ENCODE results near the gene CERKL. TPM values are rescaled to one million over a fixed set of nuclear protein-coding genes. Genes with fewer than 3 reads are reported as not detected.

Gene CERKL
- total and polyA plus RNA-seq, 2 of the 13 experiments (the other 11 are each of a cell fraction or from before 2014, with no cell fraction given), result not detected

- Histone ChIP-seq H3K4me1 (ENCODE audit: insufficient read depth, low read length) (no peaks in the 10 kb centered on the region), H3K36me3 (replicated peaks in 1 of 2; ENCODE audit: control insufficient read depth in 1 of 2, insufficient read depth in 2 of 2, low read length in 2 of 2) (no peaks in the 10 kb centered on the region), H3K27ac (ENCODE audit: extremely low read length, insufficient read depth, low read length) (no peak overlapping the region), H4K20me1 (ENCODE audit: insufficient read depth, low read length) (no peaks in the 10 kb centered on the region), H3K27me3 (ENCODE audit: control insufficient read depth in 1 of 2, insufficient read depth in 2 of 2, low read length in 2 of 2) (no peaks in the 10 kb centered on the region), H3K9me3 (ENCODE audit: low read length) (no peaks in the 10 kb centered on the region), H3K9ac (ENCODE audit: insufficient read depth, low read depth, low read length) (no peak overlapping the region), H3K79me2 (ENCODE audit: insufficient read depth, low read length) (no peaks in the 10 kb centered on the region), H3K4me3 (replicated peaks in 1 of 3; ENCODE audit: insufficient read depth in 1 of 3, low read depth in 2 of 3, low read length in 3 of 3) (no peak overlapping the region), H2AFZ (ENCODE audit: low read length) (no peak overlapping the region), H3K4me2 (ENCODE audit: low read depth, low read length) (no peak overlapping the region)
- no peak for ATAC-seq
- CTCF ChIA-PET (ENCODE audit: low intra/inter-chr PET ratio, low total read pairs), result no interaction called here
- BruUV-seq (replicated peaks), result no TSS peak
- DNase-seq (ENCODE audit: low spot score), result no peak
- intact Hi-C loops (cut with micrococcal nuclease; ENCODE audit: unreplicated experiment) (no loop called here), in situ Hi-C loops (cut with HindIII; ENCODE audit: extremely low pct_ligation_motif_present, low pct_unique_long_range_greater_than_20kb) (no loop called here)
- POLR2A ChIA-PET, result no interaction called here
- no peak for TF ChIP-seq MAFF (IDR thresholded peaks at IDR 0.05; ENCODE audit: low read depth, low read length)
- TF ChIP-seq DR1 (CRISPR knock-in tag; IDR thresholded peaks at IDR 0.05), result no peak
- no peak for TF ChIP-seq RFX3 (CRISPR knock-in tag; IDR thresholded peaks at IDR 0.05)
- TF ChIP-seq, protein P1, sequence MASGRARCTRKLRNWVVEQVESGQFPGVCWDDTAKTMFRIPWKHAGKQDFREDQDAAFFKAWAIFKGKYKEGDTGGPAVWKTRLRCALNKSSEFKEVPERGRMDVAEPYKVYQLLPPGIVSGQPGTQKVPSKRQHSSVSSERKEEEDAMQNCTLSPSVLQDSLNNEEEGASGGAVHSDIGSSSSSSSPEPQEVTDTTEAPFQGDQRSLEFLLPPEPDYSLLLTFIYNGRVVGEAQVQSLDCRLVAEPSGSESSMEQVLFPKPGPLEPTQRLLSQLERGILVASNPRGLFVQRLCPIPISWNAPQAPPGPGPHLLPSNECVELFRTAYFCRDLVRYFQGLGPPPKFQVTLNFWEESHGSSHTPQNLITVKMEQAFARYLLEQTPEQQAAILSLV (CRISPR knock-in tag; IDR thresholded peaks at IDR 0.05; ENCODE audit: borderline replicate concordance), result no peak
- no peak for TF ChIP-seq PHF20 (CRISPR knock-in tag; IDR thresholded peaks at IDR 0.05)
- no peak for TF ChIP-seq CCAR2 (optimal IDR thresholded peaks at IDR 0.05; ENCODE audit: low read depth, low read length)
- TF ChIP-seq ZBTB4 (CRISPR knock-in tag; IDR thresholded peaks at IDR 0.05; ENCODE audit: borderline replicate concordance), result no peak
- no peak for TF ChIP-seq ZNF616 (CRISPR knock-in tag; IDR thresholded peaks at IDR 0.05; ENCODE audit: low read depth)
- no peak for TF ChIP-seq ZNF891 (CRISPR knock-in tag; IDR thresholded peaks at IDR 0.05)
- no peak for FAIRE-seq
These were observed 139.9 kb downstream of the CERKL start for GRCh38 chr2:181516992-181517391.
